ENCODE measurements around the gene TPD52L2.

TPD52L2 gene

GRCh38 chr20:63933646-63934045, 68.6 kb downstream of the TPD52L2 start:
- DNase-seq (ENCODE audit: low read depth in 1 of 2, low spot score in 1 of 2) = no peak
- TF ChIP-seq POLR2AphosphoS5 (IDR thresholded peaks at IDR 0.05; ENCODE audit: low read depth) (no peak), REST (IDR thresholded peaks at IDR 0.05; ENCODE audit: insufficient replicate concordance, low read depth) (no peak), GABPA (IDR thresholded peaks at IDR 0.05; ENCODE audit: low read depth) (no peak), SPI1 (IDR thresholded peaks at IDR 0.05; ENCODE audit: borderline replicate concordance, low read depth) (no peak), CTCF (IDR thresholded peaks at IDR 0.05; ENCODE audit: insufficient read depth, low read length) (no peak)
- H3K27ac ChIP-seq (replicated peaks) = no peak overlapping the region
- no peaks in the 10 kb centered on the region for H3K27me3 ChIP-seq (ENCODE audit: insufficient read depth, poor library complexity, severe bottlenecking)
- no peak overlapping the region for H3K4me3 ChIP-seq (replicated peaks; ENCODE audit: insufficient read depth, low read length)

GRCh38 chr20:63934271-63935068, 69.4 kb downstream of the TPD52L2 start:
- no peaks in the 10 kb centered on the region for H3K27me3 ChIP-seq (ENCODE audit: insufficient read depth, poor library complexity, severe bottlenecking)
- DNase-seq (ENCODE audit: low read depth in 1 of 2, low spot score in 1 of 2) = no peak
- TF ChIP-seq GABPA (IDR thresholded peaks at IDR 0.05; ENCODE audit: low read depth) (no peak), SPI1 (IDR thresholded peaks at IDR 0.05; ENCODE audit: borderline replicate concordance, low read depth) (peak; percentile 39; the same call in 1 of the 2 replicates)
- no peak overlapping the region for H3K4me3 ChIP-seq (replicated peaks; ENCODE audit: insufficient read depth, low read length)
- H3K27ac ChIP-seq (replicated peaks) = no peak overlapping the region

- H3K27me3 ChIP-seq (ENCODE audit: insufficient read depth, poor library complexity, severe bottlenecking) = no peaks in the 10 kb centered on the region
- no peak overlapping the region for H3K27ac ChIP-seq (replicated peaks)
- no peak overlapping the region for H3K4me3 ChIP-seq (replicated peaks; ENCODE audit: insufficient read depth, low read length)
- no peak for DNase-seq (ENCODE audit: low read depth in 1 of 2, low spot score in 1 of 2)
- TF ChIP-seq SPI1 (IDR thresholded peaks at IDR 0.05; ENCODE audit: borderline replicate concordance, low read depth) (no peak), CTCF (IDR thresholded peaks at IDR 0.05; ENCODE audit: insufficient read depth, low read length) (no peak), REST (IDR thresholded peaks at IDR 0.05; ENCODE audit: insufficient replicate concordance, low read depth) (no peak), POLR2AphosphoS5 (IDR thresholded peaks at IDR 0.05; ENCODE audit: low read depth) (no peak), GABPA (IDR thresholded peaks at IDR 0.05; ENCODE audit: low read depth) (no peak)
Measured at GRCh38 chr20:63935447-63935846, 70.4 kb downstream of the TPD52L2 start.

- TF ChIP-seq GABPA (IDR thresholded peaks at IDR 0.05; ENCODE audit: low read depth) (no peak), REST (IDR thresholded peaks at IDR 0.05; ENCODE audit: insufficient replicate concordance, low read depth) (no peak), SPI1 (IDR thresholded peaks at IDR 0.05; ENCODE audit: borderline replicate concordance, low read depth) (no peak), CTCF (IDR thresholded peaks at IDR 0.05; ENCODE audit: insufficient read depth, low read length) (no peak), POLR2AphosphoS5 (IDR thresholded peaks at IDR 0.05; ENCODE audit: low read depth) (no peak)
- Histone ChIP-seq H3K27me3 (ENCODE audit: insufficient read depth, poor library complexity, severe bottlenecking) (no peaks in the 10 kb centered on the region), H3K27ac (replicated peaks) (no peak overlapping the region), H3K4me3 (replicated peaks; ENCODE audit: insufficient read depth, low read length) (no peak overlapping the region)
- no peak for DNase-seq (ENCODE audit: low read depth in 1 of 2, low spot score in 1 of 2)
Measured at GRCh38 chr20:63937596-63937995, 72.5 kb downstream of the TPD52L2 start.

Data from HL-60 (cell line).